ENCODE results near the gene DNAJC7.
A peak's percentile ranks its signal among the peaks of the same experiment; 100 is the strongest.
"Not testable (repeated sequence)": the region's sequence is repeated elsewhere in the genome, so short reads cannot be mapped to it uniquely, and the experiment has no call there.

Gene DNAJC7

GRCh38 chr17:41948762-41949460 lies 68.3 kb downstream of the DNAJC7 start:
- no peak for DNase-seq

- no peak for DNase-seq
These were observed 72.3 kb downstream of the DNAJC7 start for GRCh38 chr17:41944943-41945342.

- no peak for DNase-seq
These were observed 73.7 kb downstream of the DNAJC7 start for GRCh38 chr17:41943492-41943891.

- DNase-seq: no peak
These were observed 74.4 kb downstream of the DNAJC7 start for GRCh38 chr17:41942626-41943373.

GRCh38 chr17:41941168-41941567 lies 76.1 kb downstream of the DNAJC7 start:
- no peak for DNase-seq

- no peak for DNase-seq
These were observed 77.5 kb downstream of the DNAJC7 start for GRCh38 chr17:41939693-41940090.

- DNase-seq: no peak
These were observed 78.1 kb downstream of the DNAJC7 start for GRCh38 chr17:41939044-41939692.

- DNase-seq: no peak
These were observed 79.0 kb downstream of the DNAJC7 start for GRCh38 chr17:41937970-41938954.

- no peak for DNase-seq
These were observed 81.6 kb downstream of the DNAJC7 start for GRCh38 chr17:41935641-41936040.

- no peak for DNase-seq
These were observed 84.3 kb downstream of the DNAJC7 start for GRCh38 chr17:41932816-41933389.

GRCh38 chr17:41931715-41932114 lies 85.5 kb downstream of the DNAJC7 start:
- not testable (repeated sequence) for DNase-seq

- not testable (repeated sequence) for DNase-seq
These were observed 86.4 kb downstream of the DNAJC7 start for GRCh38 chr17:41930833-41931156.

GRCh38 chr17:41930009-41930832 lies 87.0 kb downstream of the DNAJC7 start, which contains the start of gene ODAD4:
TSS of gene ODAD4 (plus strand) at chr17:41930617. CDS start at chr17:41930724, 107 bp downstream.
- DNase-seq: peak; percentile 98

GRCh38 chr17:41928693-41929251 lies 88.5 kb downstream of the DNAJC7 start:
- no peak for DNase-seq
